NOMO-1 treated with DMSO at 0.1 percent for 48 hours (cell line): ENCODE measurements around the gene KCNJ15.
"Not testable (repeated sequence)": the region's sequence is repeated elsewhere in the genome, so short reads cannot be mapped to it uniquely, and the experiment has no call there.

Experiments used
- DNase-seq: peaks from one replicate; lab custom pipeline; 2025; ENCODE audit not compliant: unreplicated experiment; lab: John Stamatoyannopoulos, UW

The KCNJ15 gene

GRCh38 chr21:38244407-38244787 lies 12.4 kb upstream of the KCNJ15 start:
- no peak for DNase-seq

- DNase-seq = peak; percentile 88
Measured at GRCh38 chr21:38244885-38245869, 11.6 kb upstream of the KCNJ15 start.

GRCh38 chr21:38246511-38246910 lies 10.3 kb upstream of the KCNJ15 start:
- DNase-seq = peak; percentile 68

- DNase-seq = not testable (repeated sequence)
Measured at GRCh38 chr21:38247054-38247453, 9.7 kb upstream of the KCNJ15 start.

GRCh38 chr21:38247738-38248510 lies 8.9 kb upstream of the KCNJ15 start:
- DNase-seq = no peak

GRCh38 chr21:38249256-38249655 lies 7.5 kb upstream of the KCNJ15 start:
- no peak for DNase-seq

- DNase-seq = no peak
Measured at GRCh38 chr21:38249696-38250278, 7.0 kb upstream of the KCNJ15 start.

- DNase-seq = no peak
Measured at GRCh38 chr21:38250991-38251418, 5.8 kb upstream of the KCNJ15 start.

- DNase-seq = no peak
Measured at GRCh38 chr21:38254970-38255369, 1.8 kb upstream of the KCNJ15 start.

- DNase-seq = no peak
Measured at GRCh38 chr21:38255571-38256117, 1.1 kb upstream of the KCNJ15 start.

- peak; percentile 78 for DNase-seq
Measured at GRCh38 chr21:38257667-38258066, 876 bp downstream of the KCNJ15 start.

- peak; percentile 39 for DNase-seq
Measured at GRCh38 chr21:38258521-38259485, 2.0 kb downstream of the KCNJ15 start.

- DNase-seq = no peak
Measured at GRCh38 chr21:38259665-38260064, 2.9 kb downstream of the KCNJ15 start.

GRCh38 chr21:38260426-38260825 lies 3.6 kb downstream of the KCNJ15 start:
- no peak for DNase-seq

GRCh38 chr21:38261851-38262250 lies 5.1 kb downstream of the KCNJ15 start:
- no peak for DNase-seq

- no peak for DNase-seq
Measured at GRCh38 chr21:38263493-38263892, 6.7 kb downstream of the KCNJ15 start.

- peak; percentile 57 for DNase-seq
Measured at GRCh38 chr21:38264571-38264970, 7.8 kb downstream of the KCNJ15 start.

GRCh38 chr21:38265166-38265565 lies 8.4 kb downstream of the KCNJ15 start:
- no peak for DNase-seq

- DNase-seq = no peak
Measured at GRCh38 chr21:38266732-38267131, 9.9 kb downstream of the KCNJ15 start.

- no peak for DNase-seq
Measured at GRCh38 chr21:38267136-38267755, 10.5 kb downstream of the KCNJ15 start.
